ENCODE results near the gene UBE2QL1. TPM values are rescaled to one million over a fixed set of nuclear protein-coding genes. Genes with fewer than 3 reads are reported as not detected.

UBE2QL1 gene
- total RNA-seq, 1 donor, result under 0.01 TPM

- DNase-seq (ENCODE audit: insufficient read length, low spot score, missing footprints), result no peak
- Histone ChIP-seq H3K9me3 (ENCODE audit: low read depth, low read length) (no peaks in the 10 kb centered on the region), H3K36me3 (ENCODE audit: insufficient read depth, low read length) (no peaks in the 10 kb centered on the region), H4K20me1 (ENCODE audit: insufficient read depth, low read length) (no peaks in the 10 kb centered on the region), H3K27me3 (ENCODE audit: insufficient read depth, low read length) (no peaks in the 10 kb centered on the region), H3K27ac (ENCODE audit: low read depth, low read length) (no peak overlapping the region), H3K79me2 (ENCODE audit: insufficient read depth, low read length) (no peaks in the 10 kb centered on the region), H2AFZ (ENCODE audit: low read length) (no peak overlapping the region), H3K4me2 (ENCODE audit: insufficient read depth, low read length) (no peak overlapping the region), H3K4me1 (ENCODE audit: insufficient read depth, low read length) (no peaks in the 10 kb centered on the region), H3K4me3 (ENCODE audit: insufficient read depth, low read length) (no peak overlapping the region)
- TF ChIP-seq CTCF (IDR thresholded peaks at IDR 0.05; ENCODE audit: extremely low read depth, low read depth, low read length), result no peak
Measured at GRCh38 chr5:6522923-6523322, 74.3 kb downstream of the UBE2QL1 start.

DNA sequence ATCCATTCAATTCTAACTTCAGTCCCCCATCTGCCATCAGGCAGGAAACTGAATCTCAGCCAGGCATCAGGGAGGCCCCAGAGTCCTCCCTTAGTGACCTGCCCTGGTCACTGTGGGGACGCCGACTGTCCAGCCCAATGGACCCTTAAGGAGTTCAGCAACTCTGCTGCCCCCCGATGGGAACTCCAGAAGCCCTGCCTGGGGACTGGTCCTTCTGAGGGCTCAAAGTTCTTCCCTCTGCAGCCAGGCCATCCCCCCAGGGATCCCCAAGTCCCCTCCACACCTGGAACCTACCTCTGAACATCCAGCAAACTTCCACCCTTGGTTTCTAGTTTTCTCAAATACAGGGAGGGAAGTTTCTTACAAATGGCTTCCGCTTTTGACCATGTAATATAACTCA is 76.8 kb downstream of the UBE2QL1 start:
- Histone ChIP-seq H2AFZ (ENCODE audit: low read length) (no peak overlapping the region), H3K4me2 (ENCODE audit: insufficient read depth, low read length) (no peak overlapping the region), H3K9me3 (ENCODE audit: low read depth, low read length) (no peaks in the 10 kb centered on the region), H3K4me3 (ENCODE audit: insufficient read depth, low read length) (no peak overlapping the region), H3K79me2 (ENCODE audit: insufficient read depth, low read length) (no peaks in the 10 kb centered on the region), H3K27me3 (ENCODE audit: insufficient read depth, low read length) (no peaks in the 10 kb centered on the region), H3K27ac (ENCODE audit: low read depth, low read length) (no peak overlapping the region), H3K36me3 (ENCODE audit: insufficient read depth, low read length) (no peaks in the 10 kb centered on the region), H3K4me1 (ENCODE audit: insufficient read depth, low read length) (no peaks in the 10 kb centered on the region), H4K20me1 (ENCODE audit: insufficient read depth, low read length) (no peaks in the 10 kb centered on the region)
- TF ChIP-seq CTCF (IDR thresholded peaks at IDR 0.05; ENCODE audit: extremely low read depth, low read depth, low read length), result no peak
- DNase-seq (ENCODE audit: insufficient read length, low spot score, missing footprints), result no peak

- H3K4me3 ChIP-seq (ENCODE audit: insufficient read depth, low read length), result no peak overlapping the region
- no peaks in the 10 kb centered on the region for H3K9me3 ChIP-seq (ENCODE audit: low read depth, low read length)
- no peaks in the 10 kb centered on the region for H3K4me1 ChIP-seq (ENCODE audit: insufficient read depth, low read length)
- H3K36me3 ChIP-seq (ENCODE audit: insufficient read depth, low read length), result no peaks in the 10 kb centered on the region
- H3K4me2 ChIP-seq (ENCODE audit: insufficient read depth, low read length), result no peak overlapping the region
- H3K27me3 ChIP-seq (ENCODE audit: insufficient read depth, low read length), result no peaks in the 10 kb centered on the region
- H3K27ac ChIP-seq (ENCODE audit: low read depth, low read length), result no peak overlapping the region
- no peaks in the 10 kb centered on the region for H4K20me1 ChIP-seq (ENCODE audit: insufficient read depth, low read length)
- no peak overlapping the region for H2AFZ ChIP-seq (ENCODE audit: low read length)
- DNase-seq (ENCODE audit: insufficient read length, low spot score, missing footprints), result no peak
- H3K79me2 ChIP-seq (ENCODE audit: insufficient read depth, low read length), result no peaks in the 10 kb centered on the region
- peak; percentile 32 for TF ChIP-seq CTCF (IDR thresholded peaks at IDR 0.05; ENCODE audit: extremely low read depth, low read depth, low read length)
Measured at GRCh38 chr5:6525910-6526309, 77.3 kb downstream of the UBE2QL1 start.

DNA sequence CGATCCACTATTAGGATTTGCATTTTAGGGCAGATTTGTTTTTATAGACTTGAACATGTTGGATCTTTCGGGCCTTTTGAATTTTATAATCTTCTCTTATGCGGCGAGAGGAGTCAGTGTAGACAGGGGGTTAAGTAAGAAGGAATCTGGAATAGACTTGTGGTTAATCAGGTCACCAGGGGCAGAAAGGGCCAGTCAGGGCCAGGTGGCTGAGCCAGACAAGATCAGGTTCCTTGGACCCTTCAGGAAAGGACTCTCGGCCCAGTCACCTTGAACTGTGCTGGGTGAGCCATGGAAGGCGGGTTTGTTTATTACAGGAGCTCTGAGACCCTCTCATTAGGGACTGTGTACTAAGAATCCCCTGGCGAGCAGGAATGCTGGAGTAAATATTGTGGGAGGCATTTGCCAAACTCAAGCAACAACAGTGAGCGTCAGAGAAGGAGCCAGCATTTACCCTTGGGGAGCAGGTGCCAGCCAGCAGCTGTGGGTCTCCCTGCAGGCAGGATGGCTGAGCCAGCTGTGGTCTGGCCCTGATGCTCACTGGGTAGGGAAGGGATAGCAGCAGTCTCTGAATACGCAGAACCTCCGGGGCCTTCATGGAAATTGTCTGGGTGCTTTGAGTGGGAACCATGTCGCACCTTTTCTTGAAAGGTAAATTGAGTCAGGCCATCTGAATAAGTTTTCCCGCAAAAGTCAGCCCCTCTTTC is 79.2 kb downstream of the UBE2QL1 start:
- H3K4me1 ChIP-seq (ENCODE audit: insufficient read depth, low read length), result no peaks in the 10 kb centered on the region
- no peak for DNase-seq (ENCODE audit: insufficient read length, low spot score, missing footprints)
- no peaks in the 10 kb centered on the region for H3K27me3 ChIP-seq (ENCODE audit: insufficient read depth, low read length)
- no peaks in the 10 kb centered on the region for H3K79me2 ChIP-seq (ENCODE audit: insufficient read depth, low read length)
- H3K27ac ChIP-seq (ENCODE audit: low read depth, low read length), result no peak overlapping the region
- no peak overlapping the region for H2AFZ ChIP-seq (ENCODE audit: low read length)
- no peaks in the 10 kb centered on the region for H3K9me3 ChIP-seq (ENCODE audit: low read depth, low read length)
- no peaks in the 10 kb centered on the region for H3K36me3 ChIP-seq (ENCODE audit: insufficient read depth, low read length)
- no peak for TF ChIP-seq CTCF (IDR thresholded peaks at IDR 0.05; ENCODE audit: extremely low read depth, low read depth, low read length)
- no peaks in the 10 kb centered on the region for H4K20me1 ChIP-seq (ENCODE audit: insufficient read depth, low read length)
- H3K4me3 ChIP-seq (ENCODE audit: insufficient read depth, low read length), result no peak overlapping the region
- H3K4me2 ChIP-seq (ENCODE audit: insufficient read depth, low read length), result no peak overlapping the region

Data from osteoblast (primary cell).